GM21447 (cell line): ENCODE measurements around the gene PRAMEF20.
"Not testable (repeated sequence)": the region's sequence is repeated elsewhere in the genome, so short reads cannot be mapped to it uniquely, and the experiment has no call there.

Experiments
- ATAC-seq: cut with Tn5 transposase; IDR thresholded peaks from one replicate; pipeline ENCODE4 v1.9.1; 2021; ENCODE audit not compliant: unreplicated experiment

The PRAMEF20 gene

GRCh38 chr1:13410150-13410549 is at the start of gene PRAMEF20:
TSS of gene PRAMEF20 (plus strand) at chr1:13410450. CDS start at chr1:13416355, 5,905 bp downstream.
- not testable (repeated sequence) for ATAC-seq

- not testable (repeated sequence) for ATAC-seq
Measured at GRCh38 chr1:13362364-13362763, 47.9 kb upstream of the PRAMEF20 start.

- not testable (repeated sequence) for ATAC-seq
Measured at GRCh38 chr1:13364928-13365327, 45.3 kb upstream of the PRAMEF20 start.

GRCh38 chr1:13366536-13366935 is 43.7 kb upstream of the PRAMEF20 start:
- not testable (repeated sequence) for ATAC-seq

GRCh38 chr1:13368544-13368943 is 41.7 kb upstream of the PRAMEF20 start:
- not testable (repeated sequence) for ATAC-seq

GRCh38 chr1:13378983-13379382 is 31.3 kb upstream of the PRAMEF20 start:
- ATAC-seq = not testable (repeated sequence)

GRCh38 chr1:13380380-13380779 is 29.9 kb upstream of the PRAMEF20 start:
- not testable (repeated sequence) for ATAC-seq

GRCh38 chr1:13389332-13389731 is 20.9 kb upstream of the PRAMEF20 start, which contains the start of gene PRAMEF17:
TSS of gene PRAMEF17 (plus strand) at chr1:13389632. CDS start at chr1:13389658, 26 bp downstream.
- ATAC-seq = not testable (repeated sequence)

- ATAC-seq = not testable (repeated sequence)
Measured at GRCh38 chr1:13393004-13393403, 17.2 kb upstream of the PRAMEF20 start.

- not testable (repeated sequence) for ATAC-seq
Measured at GRCh38 chr1:13394761-13395160, 15.5 kb upstream of the PRAMEF20 start.

- ATAC-seq = not testable (repeated sequence)
Measured at GRCh38 chr1:13395311-13395710, 14.9 kb upstream of the PRAMEF20 start.

- ATAC-seq = no peak
Measured at GRCh38 chr1:13407811-13408210, 2.4 kb upstream of the PRAMEF20 start.

- ATAC-seq = no peak
Measured at GRCh38 chr1:13430495-13430894, 20.2 kb downstream of the PRAMEF20 start.

GRCh38 chr1:13432251-13432650 is 22.0 kb downstream of the PRAMEF20 start:
- no peak for ATAC-seq

- not testable (repeated sequence) for ATAC-seq
Measured at GRCh38 chr1:13433694-13434358, 23.6 kb downstream of the PRAMEF20 start.

GRCh38 chr1:13435458-13435857 is 25.2 kb downstream of the PRAMEF20 start:
- ATAC-seq = no peak

GRCh38 chr1:13439104-13439783 is 29.0 kb downstream of the PRAMEF20 start:
- not testable (repeated sequence) for ATAC-seq

- no peak for ATAC-seq
Measured at GRCh38 chr1:13443335-13443979, 33.2 kb downstream of the PRAMEF20 start.

- no peak for ATAC-seq
Measured at GRCh38 chr1:13450204-13450603, 40.0 kb downstream of the PRAMEF20 start.

GRCh38 chr1:13451399-13451965 is 41.2 kb downstream of the PRAMEF20 start:
- ATAC-seq = no peak

GRCh38 chr1:13456904-13457532 is 46.8 kb downstream of the PRAMEF20 start:
- no peak for ATAC-seq
